SJCRH30 (cell line): ENCODE data around the gene PSG4. TPM values are rescaled to one million over a fixed set of nuclear protein-coding genes. Genes with fewer than 3 reads are reported as not detected.
"Not testable (repeated sequence)": the region's sequence is repeated elsewhere in the genome, so short reads cannot be mapped to it uniquely, and the experiment has no call there.

Source experiments
- DNase-seq, 2 experiments: peaks; one replicate each; pipeline ENCODE4 v3.0.0-alpha.2; 2015 to 2020
- H3K27ac ChIP-seq: fragments of 250-450 bp; sonication (Bioruptor Pico); 2 replicates; pipeline ENCODE4 v1.5.1; 2020; ENCODE audit warnings: mild to moderate bottlenecking, moderate library complexity
- H3K27me3 ChIP-seq: fragments of 250-450 bp; sonication (Bioruptor Pico); 2 replicates; pipeline ENCODE4 v1.5.1; 2020; ENCODE audit warnings: mild to moderate bottlenecking, moderate library complexity
- H3K36me3 ChIP-seq: fragments of 250-450 bp; sonication (Bioruptor Pico); 2 replicates; pipeline ENCODE4 v1.5.1; 2020; ENCODE audit warnings: mild to moderate bottlenecking, moderate library complexity
- H3K4me1 ChIP-seq: fragments of 250-450 bp; sonication (Bioruptor Pico); 2 replicates; pipeline ENCODE4 v1.5.1; 2020; ENCODE audit warnings: mild to moderate bottlenecking, moderate library complexity
- H3K4me3 ChIP-seq: fragments of 250-450 bp; sonication (Bioruptor Pico); 2 replicates; pipeline ENCODE4 v1.5.1; 2020; ENCODE audit warnings: mild to moderate bottlenecking, moderate library complexity
- H3K9me3 ChIP-seq: fragments of 250-450 bp; sonication (Bioruptor Pico); replicated peaks from 2 replicates; pipeline ENCODE4 v1.5.1; 2020; ENCODE audit warnings: mild to moderate bottlenecking, moderate library complexity
- total RNA-seq: library from RNA; depleted of rRNA; stranded (reverse); fragments of >200 nt; shearing (Covaris generic); gene quantifications from 2 replicates; pipeline ENCODE4 v1.2.3, GENCODE V29; 2014

Gene PSG4
- total RNA-seq, 1 experiment from 2014 or later = not detected

GRCh38 chr19:43215881-43216280, 10.4 kb upstream of the PSG4 start:
- not testable (repeated sequence) for H3K4me3 ChIP-seq, H3K36me3 ChIP-seq, H3K4me1 ChIP-seq, DNase-seq, H3K9me3 ChIP-seq, H3K27me3 ChIP-seq, H3K27ac ChIP-seq

GRCh38 chr19:43207991-43208390, 2.6 kb upstream of the PSG4 start:
- Histone ChIP-seq H3K4me1 (no peaks in the 10 kb centered on the region), H3K4me3 (no peak overlapping the region), H3K27me3 (no peaks in the 10 kb centered on the region), H3K9me3 (no peaks in the 10 kb centered on the region), H3K27ac (no peak overlapping the region), H3K36me3 (no peaks in the 10 kb centered on the region)
- DNase-seq = no peak

- DNase-seq, H3K9me3 ChIP-seq, H3K4me3 ChIP-seq, H3K27ac ChIP-seq, H3K4me1 ChIP-seq, H3K36me3 ChIP-seq, H3K27me3 ChIP-seq: not testable (repeated sequence)
Observed at GRCh38 chr19:43207174-43207573, 1.7 kb upstream of the PSG4 start.

GRCh38 chr19:43203611-43204010, 1.8 kb downstream of the PSG4 start:
- H3K4me1 ChIP-seq, H3K36me3 ChIP-seq, H3K9me3 ChIP-seq, H3K27me3 ChIP-seq, DNase-seq, H3K4me3 ChIP-seq, H3K27ac ChIP-seq: not testable (repeated sequence)

GRCh38 chr19:43201891-43202290, 3.5 kb downstream of the PSG4 start:
- DNase-seq, H3K27me3 ChIP-seq, H3K27ac ChIP-seq, H3K4me1 ChIP-seq, H3K9me3 ChIP-seq, H3K4me3 ChIP-seq, H3K36me3 ChIP-seq: not testable (repeated sequence)

DNA sequence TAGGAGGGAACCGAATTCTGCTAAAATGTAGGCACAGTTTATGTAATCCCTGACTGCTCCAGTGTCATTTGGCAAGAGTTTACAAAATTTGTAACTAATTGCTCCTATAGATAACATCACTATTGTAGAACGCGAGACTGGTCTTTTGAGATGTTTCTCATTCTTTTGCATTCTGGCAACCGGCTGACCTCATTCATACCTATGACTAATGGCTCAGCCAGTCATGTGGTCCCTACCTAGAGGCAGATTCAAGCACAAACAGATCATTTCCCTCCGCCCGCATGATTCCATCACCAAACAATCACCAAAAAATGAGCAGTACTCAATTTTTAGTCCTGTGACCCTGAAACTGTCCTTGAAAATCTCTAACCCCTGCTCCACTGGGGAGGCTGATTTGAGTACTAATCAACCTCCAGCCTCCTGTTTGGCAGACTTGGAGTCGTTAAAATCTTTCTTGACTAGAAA, 4.1 kb downstream of the PSG4 start:
- H3K36me3 ChIP-seq, H3K4me3 ChIP-seq, H3K9me3 ChIP-seq, DNase-seq, H3K27ac ChIP-seq, H3K4me1 ChIP-seq, H3K27me3 ChIP-seq: not testable (repeated sequence)

DNA sequence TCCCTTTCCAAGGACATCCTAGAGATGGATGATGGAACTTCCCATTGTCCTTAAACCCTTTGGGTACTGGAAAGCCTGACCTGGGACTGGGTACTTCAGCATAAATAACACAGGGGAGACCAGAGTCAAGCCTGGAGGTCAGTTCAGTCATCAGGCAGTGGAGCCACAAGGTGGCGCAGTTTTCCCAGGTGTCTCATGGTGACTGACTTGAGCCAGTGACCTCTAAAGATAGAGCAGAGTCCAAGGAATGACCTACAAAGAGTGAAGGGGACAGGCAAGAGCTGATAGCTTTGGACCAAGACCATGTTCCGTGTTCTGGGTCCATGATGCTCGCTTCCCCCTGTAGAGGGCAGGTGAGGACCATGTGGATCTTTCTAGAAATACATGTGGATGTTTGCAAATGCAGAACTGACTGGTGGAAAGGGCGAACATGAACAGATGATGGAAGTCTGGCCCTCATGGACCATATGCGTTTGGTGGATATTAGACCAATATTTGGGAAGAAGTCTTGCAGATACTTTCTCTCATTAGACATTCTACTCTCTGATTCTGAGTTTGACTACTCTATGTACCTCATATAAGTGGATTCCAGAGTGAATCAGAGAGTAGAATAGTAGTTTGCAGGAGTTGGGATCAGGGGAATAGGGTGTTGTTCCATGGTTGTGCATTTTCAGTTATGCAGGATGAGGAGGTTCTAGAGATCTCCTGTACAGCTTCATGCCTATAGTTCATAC, 6.6 kb downstream of the PSG4 start:
- not testable (repeated sequence) for H3K4me1 ChIP-seq, DNase-seq, H3K4me3 ChIP-seq, H3K9me3 ChIP-seq, H3K27me3 ChIP-seq, H3K27ac ChIP-seq, H3K36me3 ChIP-seq

- H3K27me3 ChIP-seq, H3K9me3 ChIP-seq, H3K4me3 ChIP-seq, H3K36me3 ChIP-seq, H3K4me1 ChIP-seq, H3K27ac ChIP-seq: not testable (repeated sequence)
- peak in 1 of 2 experiments; percentile 18 for DNase-seq
Observed at GRCh38 chr19:43197666-43198397, 7.6 kb downstream of the PSG4 start.

DNA sequence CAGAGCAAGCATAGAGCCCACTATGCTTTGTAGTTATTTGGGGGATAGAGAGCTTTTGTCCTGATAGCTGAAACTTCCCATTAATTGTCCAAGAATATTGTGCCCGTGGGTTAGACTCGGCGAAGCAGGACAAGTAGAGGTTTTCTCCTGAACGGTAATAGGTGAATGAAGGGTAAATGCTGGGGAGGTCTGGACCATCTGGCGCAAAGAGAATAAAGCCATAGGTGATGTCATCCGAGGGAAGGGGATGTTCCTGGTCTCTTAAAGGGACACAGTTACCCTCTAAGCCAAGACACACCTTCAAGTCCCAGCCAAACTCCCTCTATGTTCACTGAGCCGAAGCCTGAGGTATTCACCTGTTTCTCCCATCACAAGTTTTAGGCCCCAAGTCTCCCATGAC, 11.0 kb downstream of the PSG4 start:
- not testable (repeated sequence) for H3K27me3 ChIP-seq, H3K27ac ChIP-seq, H3K36me3 ChIP-seq, H3K9me3 ChIP-seq, H3K4me3 ChIP-seq, H3K4me1 ChIP-seq, DNase-seq

DNA sequence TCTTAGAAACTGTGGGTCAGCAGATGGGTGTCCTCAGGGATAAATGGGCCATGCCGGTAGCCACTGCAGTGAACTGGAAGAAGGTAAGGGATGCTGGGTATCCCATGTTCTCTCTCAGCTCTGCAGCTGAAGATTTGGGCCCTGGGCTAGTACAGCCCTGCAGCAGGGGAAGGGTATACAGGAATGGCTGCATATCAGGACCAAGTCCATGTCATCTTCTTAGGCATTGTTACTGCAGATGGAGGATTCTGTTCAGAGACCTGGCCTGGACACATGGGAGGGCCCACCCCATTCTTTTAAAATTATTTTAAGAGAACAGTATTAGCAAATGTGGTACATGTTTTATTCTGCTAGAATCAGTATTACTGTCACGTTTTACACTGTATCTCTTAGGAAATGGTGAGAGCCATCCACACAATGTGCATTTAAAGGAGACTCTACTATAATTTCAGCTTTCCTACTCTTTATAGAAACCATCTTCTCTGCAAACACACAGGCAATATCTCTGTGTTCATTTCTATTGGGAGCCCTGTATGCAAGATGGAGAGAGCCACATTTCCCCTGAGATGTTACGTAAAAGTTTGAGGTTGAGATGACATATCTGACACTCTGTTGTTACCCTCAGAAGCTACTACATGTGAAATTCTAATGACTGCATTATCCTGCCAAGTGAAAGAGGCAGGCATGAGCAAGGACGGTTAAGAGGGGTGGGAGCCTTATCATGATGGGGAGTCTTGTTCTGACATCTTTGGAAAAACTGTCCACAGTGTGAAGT, 12.9 kb downstream of the PSG4 start:
- not testable (repeated sequence) for H3K4me3 ChIP-seq, H3K9me3 ChIP-seq, H3K27ac ChIP-seq, H3K36me3 ChIP-seq, H3K4me1 ChIP-seq, H3K27me3 ChIP-seq, DNase-seq

GRCh38 chr19:43188092-43188491, 17.3 kb downstream of the PSG4 start:
- not testable (repeated sequence) for H3K27ac ChIP-seq, H3K9me3 ChIP-seq, H3K4me3 ChIP-seq, H3K27me3 ChIP-seq, H3K36me3 ChIP-seq, DNase-seq, H3K4me1 ChIP-seq

- not testable (repeated sequence) for H3K4me3 ChIP-seq, H3K4me1 ChIP-seq
Observed at GRCh38 chr19:43186311-43186935, 19.0 kb downstream of the PSG4 start, which contains the start of gene PSG5. Gene PSG5, minus strand, starts transcription at chr19:43186536. Its CDS starts 131 bp downstream, at chr19:43186405.

DNA sequence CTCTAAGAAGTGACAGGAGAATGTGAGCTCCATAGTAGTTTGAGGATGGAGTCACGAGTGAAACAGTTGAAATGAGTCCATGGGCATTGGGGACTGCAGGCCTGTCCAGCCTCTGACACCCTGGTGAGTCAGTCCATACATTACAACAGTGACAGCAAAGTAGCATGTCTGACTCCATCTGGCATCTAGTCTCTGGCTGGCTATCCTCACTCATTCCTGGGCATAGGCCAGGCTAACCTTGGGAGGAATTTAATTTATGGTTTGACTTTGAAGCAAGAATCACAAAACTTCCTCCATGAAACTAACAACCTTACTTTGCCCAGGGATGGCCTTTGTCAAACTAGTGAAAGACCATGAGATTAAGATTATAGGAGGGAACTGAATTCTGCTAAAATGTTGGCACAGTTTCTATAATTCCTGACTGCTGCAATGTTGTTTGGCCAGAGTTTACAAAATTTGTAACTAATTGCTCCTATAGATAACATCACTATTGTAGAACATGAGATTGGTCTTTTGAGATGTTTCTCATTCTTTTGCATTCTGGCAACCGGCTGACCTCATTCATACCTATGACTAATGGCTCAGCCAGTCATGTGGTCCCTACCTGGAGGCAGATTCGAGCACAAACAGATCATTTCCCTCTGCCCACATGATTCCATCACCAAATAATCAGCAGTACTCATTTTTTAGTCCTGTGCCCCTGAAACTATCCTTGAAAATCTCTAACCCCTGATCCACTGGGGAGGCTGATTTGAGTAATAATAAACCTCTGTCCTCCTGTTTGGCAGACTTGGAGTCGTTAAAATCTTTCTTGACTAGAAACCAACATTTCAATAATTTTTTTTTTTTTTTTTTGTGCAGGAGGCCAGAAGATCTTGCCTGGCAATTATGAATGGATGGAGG, 23.3 kb downstream of the PSG4 start:
- H3K27ac ChIP-seq, H3K4me1 ChIP-seq, H3K9me3 ChIP-seq, H3K36me3 ChIP-seq, H3K4me3 ChIP-seq, DNase-seq, H3K27me3 ChIP-seq: not testable (repeated sequence)

More at GRCh38 chr19:43186311-43186935, 19.0 kb downstream of the PSG4 start, which contains the start of gene PSG5:
- not testable (repeated sequence) for H3K27me3 ChIP-seq, DNase-seq, H3K27ac ChIP-seq, H3K9me3 ChIP-seq, H3K36me3 ChIP-seq

DNA sequence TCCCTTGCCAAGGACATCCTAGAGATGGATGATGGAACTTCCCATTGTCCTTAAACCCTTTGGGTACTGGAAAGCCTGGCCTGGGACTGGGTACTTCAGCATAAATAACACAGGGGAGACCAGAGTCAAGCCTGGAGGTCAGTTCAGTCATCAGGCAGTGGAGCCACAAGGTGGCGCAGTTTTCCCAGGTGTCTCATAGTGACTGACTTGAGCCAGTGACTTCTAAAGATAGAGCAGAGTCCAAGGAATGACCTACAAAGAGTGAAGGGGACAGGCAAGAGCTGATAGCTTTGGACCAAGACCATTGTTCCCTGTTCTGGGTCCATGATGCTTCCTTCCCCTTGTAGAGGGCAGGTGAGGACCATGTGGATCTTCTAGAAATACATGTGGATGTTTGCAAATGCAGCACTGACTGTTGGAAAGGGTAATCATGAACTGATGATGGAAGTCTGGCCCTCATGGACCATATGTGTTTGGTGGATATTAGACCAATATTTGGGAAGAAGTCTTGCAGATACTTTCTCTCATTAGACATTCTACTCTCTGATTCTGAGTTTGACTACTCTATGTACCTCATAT, 25.8 kb downstream of the PSG4 start:
- DNase-seq, H3K9me3 ChIP-seq, H3K4me1 ChIP-seq, H3K27ac ChIP-seq, H3K27me3 ChIP-seq, H3K36me3 ChIP-seq, H3K4me3 ChIP-seq: not testable (repeated sequence)
